SK-N-SH treated with all-trans-retinoic acid at 6 μM for 48 hours (cell line): ENCODE measurements around the gene TGFA.

Experiments used
- ATAC-seq: fragments of 200-7000 bp; cut with Tn5 transposase; 3 replicates; pipeline ENCODE4 v1.9.1; 2020; ENCODE audit warnings: mild to moderate bottlenecking, moderate library complexity
- ARNTL ChIP-seq: fragments of 450-650 bp; formaldehyde crosslinking; IDR thresholded peaks from 2 replicates; pipeline ENCODE4 v1.5.0; 2020; ENCODE audit warnings: low read depth, mild to moderate bottlenecking, moderate library complexity, borderline replicate concordance
- BACH2 ChIP-seq: fragments of 250-450 bp; sonication (Bioruptor Pico); IDR thresholded peaks from 2 replicates; pipeline ENCODE4 v1.9.0; 2021; ENCODE audit warnings: mild to moderate bottlenecking, borderline replicate concordance
- CREB5 ChIP-seq: fragments of 250-450 bp; sonication (Bioruptor Pico); IDR thresholded peaks from 2 replicates; pipeline ENCODE4 v1.5.1; 2020; ENCODE audit warnings: low read depth, mild to moderate bottlenecking, moderate library complexity
- CSDC2 ChIP-seq: fragments of 250-450 bp; sonication (Bioruptor Pico); IDR thresholded peaks from 2 replicates; pipeline ENCODE4 v1.5.0; 2020; ENCODE audit warnings: mild to moderate bottlenecking, moderate library complexity
- ESRRG ChIP-seq: fragments of 250-450 bp; sonication (Bioruptor Pico); IDR thresholded peaks from 2 replicates; pipeline ENCODE4 v1.6.1; 2021; ENCODE audit warnings: mild to moderate bottlenecking
- GLIS3 ChIP-seq: fragments of 250-450 bp; sonication (Bioruptor Pico); IDR thresholded peaks from 2 replicates; pipeline ENCODE4 v1.5.0; 2020; ENCODE audit warnings: mild to moderate bottlenecking, moderate library complexity
- OSR1 ChIP-seq: fragments of 250-450 bp; sonication (Bioruptor Pico); IDR thresholded peaks from 2 replicates; pipeline ENCODE4 v1.8.0; 2022; ENCODE audit warnings: moderate library complexity, mild to moderate bottlenecking, inconsistent platforms
- PATZ1 ChIP-seq: fragments of 250-450 bp; sonication (Bioruptor Pico); IDR thresholded peaks from 2 replicates; pipeline ENCODE4 v1.8.0; 2020; ENCODE audit warnings: mild to moderate bottlenecking, moderate library complexity, borderline replicate concordance
- POU6F1 ChIP-seq: fragments of 250-450 bp; sonication (Bioruptor Pico); IDR thresholded peaks from 2 replicates; pipeline ENCODE4 v1.8.0; 2021; ENCODE audit warnings: low read depth, mild to moderate bottlenecking, moderate library complexity, borderline replicate concordance
- PPARA ChIP-seq: fragments of 250-450 bp; sonication (Bioruptor Pico); IDR thresholded peaks from 2 replicates; pipeline ENCODE4 v1.5.0; 2020; ENCODE audit warnings: mild to moderate bottlenecking, borderline replicate concordance
- RARB ChIP-seq: fragments of 250-450 bp; sonication (Bioruptor Pico); IDR thresholded peaks from 2 replicates; pipeline ENCODE4 v1.8.0; 2021; ENCODE audit warnings: mild to moderate bottlenecking, moderate library complexity
- SNAI2 ChIP-seq: fragments of 250-450 bp; sonication (Bioruptor Pico); IDR thresholded peaks from 2 replicates; pipeline ENCODE4 v1.5.0; 2020; ENCODE audit warnings: mild to moderate bottlenecking, moderate library complexity
- TCF4 ChIP-seq: fragments of 250-450 bp; sonication (Bioruptor Pico); IDR thresholded peaks from 2 replicates; pipeline ENCODE4 v1.8.0; 2021; ENCODE audit warnings: mild to moderate bottlenecking, moderate library complexity, borderline replicate concordance
- TOX ChIP-seq: fragments of 250-450 bp; sonication (Bioruptor Pico); IDR thresholded peaks from 2 replicates; pipeline ENCODE4 v1.8.0; 2021; ENCODE audit warnings: mild to moderate bottlenecking, moderate library complexity, borderline replicate concordance
- ZC3H10 ChIP-seq: fragments of 250-450 bp; sonication (Bioruptor Pico); IDR thresholded peaks from 2 replicates; pipeline ENCODE4 v1.5.1; 2021; ENCODE audit warnings: mild to moderate bottlenecking, moderate library complexity
- ZFP3 ChIP-seq: fragments of 250-450 bp; sonication (Bioruptor Pico); IDR thresholded peaks from 2 replicates; pipeline ENCODE4 v1.5.0; 2020; ENCODE audit warnings: mild to moderate bottlenecking, moderate library complexity
- ZFP30 ChIP-seq: fragments of 450-650 bp; formaldehyde crosslinking; IDR thresholded peaks from 2 replicates; pipeline ENCODE4 v1.5.0; 2022; ENCODE audit warnings: mild to moderate bottlenecking, moderate library complexity
- ZNF565 ChIP-seq: fragments of 450-650 bp; formaldehyde crosslinking; conservative IDR thresholded peaks from 2 replicates; pipeline ENCODE4 v1.5.0; 2020; ENCODE audit warnings: low read depth, mild to moderate bottlenecking, moderate library complexity
- ZNF70 ChIP-seq: fragments of 450-650 bp; formaldehyde crosslinking; IDR thresholded peaks from 2 replicates; pipeline ENCODE4 v1.5.0; 2020; ENCODE audit warnings: mild to moderate bottlenecking, moderate library complexity
- ZNF8 ChIP-seq: fragments of 450-650 bp; formaldehyde crosslinking; IDR thresholded peaks from 2 replicates; pipeline ENCODE4 v1.5.0; 2020; ENCODE audit warnings: mild to moderate bottlenecking, moderate library complexity
- TF ChIP-seq, protein P1 (sequence below): fragments of 250-450 bp; sonication (Bioruptor Pico); IDR thresholded peaks from 2 replicates; pipeline ENCODE4 v1.5.0; 2020; ENCODE audit warnings: mild to moderate bottlenecking, moderate library complexity
- TF ChIP-seq, protein P2 (sequence below): fragments of 250-450 bp; sonication (Bioruptor Pico); IDR thresholded peaks from 2 replicates; pipeline ENCODE4 v1.5.1; 2021; ENCODE audit warnings: mild to moderate bottlenecking, moderate library complexity

Gene TGFA

DNA sequence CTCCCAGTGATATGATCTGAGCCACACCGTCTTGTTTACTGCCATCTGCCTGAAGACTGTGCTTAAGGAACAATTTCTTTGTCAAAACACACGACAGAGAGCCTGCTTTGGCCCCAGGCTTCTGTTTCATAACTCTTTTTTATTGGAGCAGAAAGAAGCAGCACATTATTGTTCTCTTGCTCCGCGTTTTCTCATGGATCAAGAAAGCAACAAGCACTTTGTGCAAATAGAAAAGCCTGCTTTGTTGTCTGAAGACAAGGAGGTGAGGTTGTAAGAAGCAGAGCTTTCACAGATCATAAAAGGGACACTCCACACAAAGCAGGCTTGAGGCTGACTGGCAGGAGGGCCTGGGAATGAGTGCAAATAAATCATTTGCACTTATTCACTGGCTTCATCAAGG, 133.5 kb downstream of the TGFA start:
- TF ChIP-seq ZFP3 (CRISPR knock-in tag) (no peak), ZNF8 (CRISPR knock-in tag) (no peak), ZNF70 (CRISPR knock-in tag) (no peak), PATZ1 (no peak), ARNTL (no peak), SNAI2 (no peak), GLIS3 (no peak), POU6F1 (CRISPR knock-in tag) (no peak), RARB (CRISPR knock-in tag) (no peak), PPARA (CRISPR knock-in tag) (no peak), CREB5 (no peak), CSDC2 (no peak), ZNF565 (CRISPR knock-in tag) (no peak), ZC3H10 (CRISPR knock-in tag) (no peak)
- TF ChIP-seq, protein P1, sequence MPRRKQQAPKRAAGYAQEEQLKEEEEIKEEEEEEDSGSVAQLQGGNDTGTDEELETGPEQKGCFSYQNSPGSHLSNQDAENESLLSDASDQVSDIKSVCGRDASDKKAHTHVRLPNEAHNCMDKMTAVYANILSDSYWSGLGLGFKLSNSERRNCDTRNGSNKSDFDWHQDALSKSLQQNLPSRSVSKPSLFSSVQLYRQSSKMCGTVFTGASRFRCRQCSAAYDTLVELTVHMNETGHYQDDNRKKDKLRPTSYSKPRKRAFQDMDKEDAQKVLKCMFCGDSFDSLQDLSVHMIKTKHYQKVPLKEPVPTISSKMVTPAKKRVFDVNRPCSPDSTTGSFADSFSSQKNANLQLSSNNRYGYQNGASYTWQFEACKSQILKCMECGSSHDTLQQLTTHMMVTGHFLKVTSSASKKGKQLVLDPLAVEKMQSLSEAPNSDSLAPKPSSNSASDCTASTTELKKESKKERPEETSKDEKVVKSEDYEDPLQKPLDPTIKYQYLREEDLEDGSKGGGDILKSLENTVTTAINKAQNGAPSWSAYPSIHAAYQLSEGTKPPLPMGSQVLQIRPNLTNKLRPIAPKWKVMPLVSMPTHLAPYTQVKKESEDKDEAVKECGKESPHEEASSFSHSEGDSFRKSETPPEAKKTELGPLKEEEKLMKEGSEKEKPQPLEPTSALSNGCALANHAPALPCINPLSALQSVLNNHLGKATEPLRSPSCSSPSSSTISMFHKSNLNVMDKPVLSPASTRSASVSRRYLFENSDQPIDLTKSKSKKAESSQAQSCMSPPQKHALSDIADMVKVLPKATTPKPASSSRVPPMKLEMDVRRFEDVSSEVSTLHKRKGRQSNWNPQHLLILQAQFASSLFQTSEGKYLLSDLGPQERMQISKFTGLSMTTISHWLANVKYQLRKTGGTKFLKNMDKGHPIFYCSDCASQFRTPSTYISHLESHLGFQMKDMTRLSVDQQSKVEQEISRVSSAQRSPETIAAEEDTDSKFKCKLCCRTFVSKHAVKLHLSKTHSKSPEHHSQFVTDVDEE (CRISPR knock-in tag): no peak
- TF ChIP-seq, all 23 proteins: peak for 0
- ATAC-seq: no peak

GRCh38 chr2:70418514-70418913, 135.1 kb downstream of the TGFA start:
- TF ChIP-seq RARB (CRISPR knock-in tag) (no peak), SNAI2 (no peak), ZNF565 (CRISPR knock-in tag) (no peak), ZNF8 (CRISPR knock-in tag) (no peak), ZFP30 (CRISPR knock-in tag) (no peak), CREB5 (no peak), PATZ1 (no peak), TCF4 (CRISPR knock-in tag) (no peak), ZFP3 (CRISPR knock-in tag) (no peak), OSR1 (CRISPR knock-in tag) (no peak), ESRRG (CRISPR knock-in tag) (no peak), ZC3H10 (CRISPR knock-in tag) (no peak), TOX (no peak), POU6F1 (CRISPR knock-in tag) (no peak), BACH2 (CRISPR knock-in tag) (no peak)
- TF ChIP-seq, protein P1 (CRISPR knock-in tag): no peak
- TF ChIP-seq, protein P2, sequence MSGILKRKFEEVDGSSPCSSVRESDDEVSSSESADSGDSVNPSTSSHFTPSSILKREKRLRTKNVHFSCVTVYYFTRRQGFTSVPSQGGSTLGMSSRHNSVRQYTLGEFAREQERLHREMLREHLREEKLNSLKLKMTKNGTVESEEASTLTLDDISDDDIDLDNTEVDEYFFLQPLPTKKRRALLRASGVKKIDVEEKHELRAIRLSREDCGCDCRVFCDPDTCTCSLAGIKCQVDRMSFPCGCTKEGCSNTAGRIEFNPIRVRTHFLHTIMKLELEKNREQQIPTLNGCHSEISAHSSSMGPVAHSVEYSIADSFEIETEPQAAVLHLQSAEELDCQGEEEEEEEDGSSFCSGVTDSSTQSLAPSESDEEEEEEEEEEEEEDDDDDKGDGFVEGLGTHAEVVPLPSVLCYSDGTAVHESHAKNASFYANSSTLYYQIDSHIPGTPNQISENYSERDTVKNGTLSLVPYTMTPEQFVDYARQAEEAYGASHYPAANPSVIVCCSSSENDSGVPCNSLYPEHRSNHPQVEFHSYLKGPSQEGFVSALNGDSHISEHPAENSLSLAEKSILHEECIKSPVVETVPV (CRISPR knock-in tag): no peak
- no peak for ATAC-seq
